Activated T-cell treated with anti-CD3 and anti-CD28 coated beads for 1 hour (primary cell): ENCODE data around the gene ANKRD26.
"Not testable (repeated sequence)": the region's sequence is repeated elsewhere in the genome, so short reads cannot be mapped to it uniquely, and the experiment has no call there.

Experiments
- DNase-seq: peaks from one replicate; pipeline ENCODE4 v3.0.0-alpha.2; 2020; ENCODE audit warnings: low read depth

The ANKRD26 gene

DNA sequence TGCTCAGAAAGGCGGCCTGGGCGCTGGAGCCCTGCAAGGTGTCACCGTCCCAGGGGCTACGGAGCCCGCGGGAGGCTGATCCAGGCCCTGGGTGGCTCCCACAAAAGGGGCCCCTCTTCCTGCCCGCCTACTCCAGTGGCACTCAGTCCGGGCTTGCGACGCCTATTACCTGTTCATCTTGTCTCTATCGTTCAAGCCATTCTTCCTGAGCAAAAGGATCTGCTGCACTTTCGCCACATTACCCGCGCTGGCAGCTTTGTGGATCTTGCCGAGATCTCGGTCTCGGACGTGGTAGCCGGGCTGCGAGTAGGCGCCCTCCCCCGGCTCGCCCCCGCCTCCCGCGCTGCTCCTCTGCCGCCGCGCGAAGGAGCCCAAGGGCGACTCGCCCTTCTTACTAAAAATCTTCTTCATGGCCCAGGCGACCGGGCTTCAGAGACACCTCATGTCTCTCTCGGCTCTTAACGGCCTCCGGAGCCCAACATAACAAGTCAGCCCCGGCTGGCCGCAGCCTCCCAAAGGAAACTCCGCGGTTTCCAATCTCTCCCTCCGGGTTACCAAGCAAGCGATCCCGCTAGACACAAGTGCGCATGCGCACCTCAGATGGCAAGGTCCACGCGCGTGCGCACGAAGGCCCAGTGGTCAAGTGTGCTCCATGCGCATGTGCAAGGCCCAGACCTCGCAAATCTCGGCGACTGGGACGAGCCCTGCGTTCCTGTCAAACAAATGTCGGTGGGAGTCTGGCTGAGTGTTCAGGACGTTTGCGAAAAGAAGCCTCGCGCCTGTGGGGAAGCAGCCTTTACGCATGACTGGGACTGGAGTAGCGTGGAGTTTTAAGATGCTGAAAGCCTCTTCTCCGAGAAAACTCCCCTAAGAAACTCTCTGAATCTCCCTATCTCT, at the start of gene ANKRD26:
ANKRD26 (minus strand) TSS at position 579 of the 897 bp plus-strand sequence; CDS start at position 411, 168 bp downstream.
- DNase-seq: peak; percentile 97

GRCh38 chr10:27147701-27148100, 47.4 kb upstream of the ANKRD26 start:
- no peak for DNase-seq

GRCh38 chr10:27145937-27146336, 45.6 kb upstream of the ANKRD26 start:
- DNase-seq: no peak

DNA sequence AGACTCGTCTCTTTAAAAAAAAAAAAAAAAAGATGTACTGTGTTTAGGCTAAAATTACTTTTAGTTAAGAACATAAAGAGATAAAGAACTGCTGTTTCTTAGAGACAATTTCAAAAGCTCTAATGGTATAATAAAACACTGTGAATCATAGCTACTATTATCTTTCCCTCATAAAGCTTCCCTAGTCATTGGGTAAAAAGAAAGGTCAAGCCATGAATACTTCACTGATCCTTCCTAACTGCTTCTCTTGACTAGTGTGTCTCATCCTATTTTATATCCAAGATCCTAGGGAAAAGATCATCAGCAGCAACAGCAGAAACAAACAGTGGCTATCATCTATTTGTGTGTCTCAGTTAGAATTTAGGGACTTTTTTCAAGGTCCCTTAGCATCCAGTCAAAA, 43.4 kb upstream of the ANKRD26 start:
- DNase-seq: no peak

- DNase-seq: no peak
Observed at GRCh38 chr10:27138277-27138676, 38.0 kb upstream of the ANKRD26 start.

- DNase-seq: no peak
Observed at GRCh38 chr10:27134371-27134770, 34.1 kb upstream of the ANKRD26 start.

GRCh38 chr10:27108165-27108564, 7.9 kb upstream of the ANKRD26 start:
- DNase-seq: no peak

DNA sequence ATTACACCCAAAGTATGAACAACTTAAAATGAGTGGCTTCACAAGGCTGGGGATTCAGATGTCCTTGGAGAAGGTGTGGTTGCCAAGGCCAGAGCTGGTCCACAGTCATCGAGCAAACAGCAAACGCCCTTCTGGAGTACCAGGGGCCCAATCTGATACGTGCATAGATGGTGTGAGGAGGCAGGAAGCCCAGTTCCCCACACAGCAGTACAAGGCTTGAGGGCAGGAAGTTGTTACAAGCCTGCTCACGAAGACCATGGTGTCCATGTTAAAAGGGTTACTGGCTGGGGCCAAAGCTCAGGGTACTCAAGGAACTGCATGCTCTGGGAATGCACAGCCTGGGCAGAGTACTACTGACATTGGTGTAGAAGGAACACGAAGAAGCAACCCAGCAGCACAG, 4.6 kb upstream of the ANKRD26 start:
- DNase-seq: no peak

DNA sequence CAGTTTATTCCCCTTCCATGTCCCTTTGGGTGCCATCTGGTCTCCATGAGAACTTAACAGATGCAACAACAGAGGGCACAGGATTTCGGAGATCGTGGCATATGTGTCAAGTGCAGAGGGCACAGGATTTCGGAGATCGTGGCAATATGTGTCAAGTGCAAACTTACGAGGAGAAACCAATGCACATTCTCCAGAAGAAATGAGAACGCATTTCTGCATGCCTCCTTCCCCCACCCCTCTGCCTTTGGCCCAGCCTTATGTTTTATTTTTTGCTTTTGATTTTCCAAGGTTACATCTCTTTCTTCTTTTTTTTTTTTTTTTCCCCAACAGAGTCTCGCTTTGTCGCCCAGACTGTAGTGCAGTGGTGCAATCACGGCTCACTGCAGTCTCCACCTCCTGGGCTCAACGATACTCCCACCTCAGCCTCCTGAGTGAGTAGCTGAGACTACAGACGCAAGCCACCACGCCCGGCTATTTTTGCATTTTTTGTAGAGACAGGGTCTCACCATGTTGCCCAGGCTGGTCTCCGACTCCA, 586 bp upstream of the ANKRD26 start:
- DNase-seq: peak; percentile 8

GRCh38 chr10:27099448-27099847, 846 bp downstream of the ANKRD26 start:
- DNase-seq: no peak

GRCh38 chr10:27088119-27089044, 11.9 kb downstream of the ANKRD26 start:
- no peak for DNase-seq

- no peak for DNase-seq
Observed at GRCh38 chr10:27072436-27073114, 27.7 kb downstream of the ANKRD26 start.

DNA sequence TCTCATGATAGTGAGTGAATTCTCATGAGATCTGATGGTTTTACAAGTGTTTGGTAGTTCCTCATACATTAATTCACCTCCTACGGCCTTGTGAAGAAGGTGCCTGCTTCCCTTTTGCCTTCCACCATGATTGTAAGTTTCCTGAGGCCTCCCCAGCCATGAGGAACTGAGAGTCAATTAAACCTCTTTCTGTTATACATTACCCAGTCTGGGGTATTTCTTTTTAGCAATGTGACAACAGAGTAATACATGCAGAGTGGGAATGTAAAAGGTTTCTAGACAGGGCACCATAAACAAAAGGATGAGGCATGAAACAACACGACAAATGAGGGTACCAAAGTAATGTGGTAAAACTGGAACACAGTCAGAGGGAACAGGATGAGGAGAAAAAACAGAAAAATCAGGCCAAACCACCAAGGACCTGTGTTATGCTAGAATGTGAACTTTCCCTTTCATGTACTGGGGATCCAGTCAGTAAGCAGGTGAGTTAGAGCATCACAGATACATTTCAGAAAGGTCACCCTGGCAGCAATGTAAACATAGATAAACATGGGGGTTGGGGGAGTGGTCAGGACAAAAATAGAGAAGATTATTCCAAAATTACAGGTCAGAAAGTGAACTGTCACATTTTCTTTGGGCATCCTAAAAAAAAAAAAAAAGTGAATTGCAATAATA, 31.9 kb downstream of the ANKRD26 start:
- DNase-seq: no peak

DNA sequence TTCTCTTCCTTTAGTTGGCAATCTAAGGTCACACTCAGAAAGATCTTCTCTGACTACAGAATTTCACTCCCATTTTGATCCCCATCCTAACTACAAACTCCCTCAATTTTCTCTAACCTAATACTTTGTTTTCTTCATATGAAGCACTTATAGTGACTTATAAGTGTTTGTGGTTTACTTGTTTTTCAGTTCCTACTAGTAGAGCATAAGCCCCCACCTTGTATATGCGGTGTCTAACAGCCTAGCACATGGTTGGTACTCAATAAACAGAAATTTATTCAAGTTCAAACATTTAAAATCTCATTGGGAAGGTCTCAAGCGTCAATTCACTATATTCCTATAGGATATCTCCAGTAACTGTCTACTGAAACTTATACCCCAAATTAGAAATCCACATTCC, 35.2 kb downstream of the ANKRD26 start:
- no peak for DNase-seq

GRCh38 chr10:27052656-27053055, 47.6 kb downstream of the ANKRD26 start:
- no peak for DNase-seq

- DNase-seq: not testable (repeated sequence)
Observed at GRCh38 chr10:27045247-27045646, 55.0 kb downstream of the ANKRD26 start.

DNA sequence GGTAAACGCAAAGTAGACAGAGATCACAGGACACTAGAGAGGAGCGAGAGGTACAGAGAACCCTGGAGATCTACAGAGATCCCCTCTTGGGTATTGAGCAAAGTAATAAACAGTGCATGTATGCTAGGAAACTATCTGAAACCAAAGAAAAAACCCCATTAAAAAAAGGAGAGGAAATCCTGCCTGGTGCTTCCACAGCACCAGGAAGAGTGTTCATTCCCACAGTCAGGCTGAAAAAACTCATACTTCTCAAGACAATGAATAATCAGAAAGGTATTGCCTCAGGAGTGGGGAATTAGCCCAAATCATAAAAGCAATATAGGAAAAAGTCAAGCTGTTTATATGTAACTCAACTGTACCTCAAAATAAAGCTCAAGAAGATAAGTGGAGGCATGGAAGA, 59.1 kb downstream of the ANKRD26 start:
- DNase-seq: no peak

- DNase-seq: no peak
Observed at GRCh38 chr10:27038168-27038567, 62.1 kb downstream of the ANKRD26 start.

GRCh38 chr10:27035163-27035562, 65.1 kb downstream of the ANKRD26 start:
- no peak for DNase-seq

DNA sequence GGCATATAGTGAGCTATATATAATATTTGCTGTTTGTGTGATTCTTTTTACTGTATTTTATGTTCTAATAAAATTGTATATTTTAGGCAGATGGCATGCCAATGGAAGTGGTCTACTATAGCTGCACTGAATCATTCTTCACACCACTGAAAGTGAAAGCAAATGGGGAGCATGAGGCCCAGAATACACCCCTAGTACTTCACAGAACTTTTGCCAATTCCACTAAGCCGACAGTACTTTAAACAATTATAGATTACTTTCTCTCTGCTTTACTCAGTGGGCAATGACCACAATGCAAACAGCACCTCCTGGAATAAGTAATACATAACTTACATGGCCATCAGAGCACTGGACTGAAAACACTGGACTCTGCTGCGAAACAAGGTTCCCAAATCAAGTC, 70.2 kb downstream of the ANKRD26 start:
- DNase-seq: no peak

- no peak for DNase-seq
Observed at GRCh38 chr10:27022048-27022447, 78.2 kb downstream of the ANKRD26 start.
